H9 (cell line): ENCODE data around the gene SOX8. TPM values are rescaled to one million over a fixed set of nuclear protein-coding genes. Genes with fewer than 3 reads are reported as not detected.

Experiments
- DNase-seq: peaks from one replicate; pipeline ENCODE4 v3.0.0-alpha.2; 2017
- H2AFZ ChIP-seq: one replicate; pipeline ENCODE4 v1.6.1; 2013; ENCODE audit warnings: mild to moderate bottlenecking, low read length, control low read depth, moderate library complexity
- H2AK5ac ChIP-seq: 2 replicates; pipeline ENCODE4 v1.6.1; 2013; ENCODE audit warnings: low read length, control low read depth, mixed read lengths; ENCODE audit not compliant: insufficient read length
- H2BK120ac ChIP-seq: one replicate; pipeline ENCODE4 v1.6.1; 2013; ENCODE audit warnings: low read depth, mild to moderate bottlenecking, low read length, control low read depth, inconsistent platforms; ENCODE audit not compliant: poor library complexity, severe bottlenecking
- H2BK12ac ChIP-seq: 2 replicates; pipeline ENCODE4 v1.6.1; 2013; ENCODE audit warnings: low read length, control low read depth, mixed read lengths, low read depth; ENCODE audit not compliant: insufficient read length
- H2BK15ac ChIP-seq: 2 replicates; pipeline ENCODE4 v1.6.1; 2013; ENCODE audit warnings: low read depth, low read length, control low read depth
- H2BK20ac ChIP-seq: one replicate; pipeline ENCODE4 v1.6.1; 2013; ENCODE audit warnings: low read depth, mild to moderate bottlenecking, low read length, control low read depth, inconsistent platforms; ENCODE audit not compliant: poor library complexity, severe bottlenecking
- H2BK5ac ChIP-seq: 2 replicates; pipeline ENCODE4 v1.6.1; 2013; ENCODE audit warnings: low read length, control low read depth, mixed read lengths; ENCODE audit not compliant: insufficient read length
- H3K14ac ChIP-seq: 2 replicates; pipeline ENCODE4 v1.6.1; 2013; ENCODE audit warnings: low read length, control low read depth; ENCODE audit not compliant: insufficient read depth
- H3K18ac ChIP-seq: 2 replicates; pipeline ENCODE4 v1.6.1; 2013; ENCODE audit warnings: low read depth, mild to moderate bottlenecking, mixed read lengths, low read length, control low read depth; ENCODE audit not compliant: insufficient read length
- H3K23ac ChIP-seq: 2 replicates; pipeline ENCODE4 v1.6.1; 2013; ENCODE audit warnings: low read length, control low read depth, mixed read lengths, low read depth; ENCODE audit not compliant: insufficient read length
- H3K23me2 ChIP-seq: 2 replicates; pipeline ENCODE4 v1.6.1; 2013; ENCODE audit warnings: low read depth, mild to moderate bottlenecking, mixed read lengths, low read length, control low read depth; ENCODE audit not compliant: insufficient read length, poor library complexity, severe bottlenecking
- H3K27ac ChIP-seq: 2 replicates; pipeline ENCODE4 v1.5.1; 2013; ENCODE audit warnings: low read length, control low read depth, mixed read lengths, low read depth; ENCODE audit not compliant: insufficient read length
- H3K27me3 ChIP-seq: 2 replicates; pipeline ENCODE4 v1.6.1; 2013; ENCODE audit warnings: low read length, control low read depth, inconsistent platforms; ENCODE audit not compliant: insufficient read depth
- H3K4ac ChIP-seq: 2 replicates; pipeline ENCODE4 v1.6.1; 2013; ENCODE audit warnings: low read depth, mild to moderate bottlenecking, control low read depth, inconsistent platforms, low read length, moderate library complexity
- H3K4me1 ChIP-seq: 2 replicates; pipeline ENCODE4 v1.6.1; 2013; ENCODE audit warnings: low read length, control low read depth, inconsistent platforms; ENCODE audit not compliant: insufficient read depth
- H3K4me2 ChIP-seq: 2 replicates; pipeline ENCODE4 v1.6.1; 2013; ENCODE audit warnings: low read length, control low read depth, mixed read lengths; ENCODE audit not compliant: insufficient read length, insufficient read depth
- H3K56ac ChIP-seq: 2 replicates; pipeline ENCODE4 v1.6.1; 2013; ENCODE audit warnings: low read depth, mild to moderate bottlenecking, mixed read lengths, low read length, control low read depth; ENCODE audit not compliant: insufficient read length
- H3K79me1 ChIP-seq: 2 replicates; pipeline ENCODE4 v1.6.1; 2013; ENCODE audit warnings: low read depth, mild to moderate bottlenecking, moderate library complexity, low read length, control low read depth, inconsistent platforms; ENCODE audit not compliant: insufficient read depth, poor library complexity, severe bottlenecking
- H3K79me2 ChIP-seq: 2 replicates; pipeline ENCODE4 v1.6.1; 2013; ENCODE audit warnings: low read length, control low read depth, inconsistent platforms; ENCODE audit not compliant: insufficient read depth
- H3K9ac ChIP-seq: 2 replicates; pipeline ENCODE4 v1.6.1; 2013; ENCODE audit warnings: low read length, control low read depth, mixed read lengths; ENCODE audit not compliant: insufficient read length; ENCODE audit errors: extremely low read depth
- H3K9me3 ChIP-seq: one replicate; pipeline ENCODE4 v1.6.1; 2013; ENCODE audit warnings: low read depth, low read length, inconsistent platforms; ENCODE audit not compliant: control insufficient read depth
- H3T11ph ChIP-seq: one replicate; pipeline ENCODE4 v1.6.1; 2013; ENCODE audit warnings: mild to moderate bottlenecking, low read length, control low read depth, inconsistent platforms
- H4K20me1 ChIP-seq: one replicate; pipeline ENCODE4 v1.6.1; 2013; ENCODE audit not compliant: control insufficient read depth, insufficient read length, insufficient read depth
- H4K5ac ChIP-seq: 2 replicates; pipeline ENCODE4 v1.6.1; 2013; ENCODE audit warnings: low read depth, mild to moderate bottlenecking, mixed read lengths, low read length, control low read depth; ENCODE audit not compliant: insufficient read length
- H4K8ac ChIP-seq: replicated peaks from 2 replicates; pipeline ENCODE4 v1.6.1; 2013; ENCODE audit warnings: low read length, control low read depth, mixed read lengths, low read depth; ENCODE audit not compliant: insufficient read length
- H4K91ac ChIP-seq: 2 replicates; pipeline ENCODE4 v1.6.1; 2013; ENCODE audit warnings: low read depth, mild to moderate bottlenecking, moderate library complexity, mixed read lengths, low read length, control low read depth; ENCODE audit not compliant: insufficient read length
- H3K27ac Mint-ChIP-seq, 3 experiments: 2 replicates in 2 of 3; 3 replicates in 1 of 3; pipeline ENCODE4 v1.8.0; 2020 to 2021; ENCODE audit warnings: mixed read lengths in 3 of 3, mild to moderate bottlenecking in 1 of 3, moderate library complexity in 1 of 3
- H3K27me3 Mint-ChIP-seq: 2 replicates; pipeline ENCODE4 v1.8.0; 2021; ENCODE audit warnings: low read depth, mild to moderate bottlenecking, moderate library complexity, mixed read lengths
- H3K36me3 Mint-ChIP-seq, 3 experiments: 2 replicates in 2 of 3; 3 replicates in 1 of 3; pipeline ENCODE4 v1.8.0; 2020 to 2021; ENCODE audit warnings: low read depth in 3 of 3, mixed read lengths in 3 of 3; ENCODE audit not compliant: insufficient read depth in 1 of 3
- H3K4me1 Mint-ChIP-seq, 2 experiments: 2 replicates each; pipeline ENCODE4 v1.8.0; 2020; ENCODE audit warnings: mixed read lengths in 2 of 2
- H3K4me3 Mint-ChIP-seq, 2 experiments: 2 replicates in 1 of 2; 3 replicates in 1 of 2; pipeline ENCODE4 v1.8.0; 2020 to 2021; ENCODE audit warnings: mild to moderate bottlenecking in 2 of 2, mixed read lengths in 2 of 2, moderate library complexity in 1 of 2
- H3K9me3 Mint-ChIP-seq, 2 experiments: 2 replicates in 1 of 2; 3 replicates in 1 of 2; pipeline ENCODE4 v1.8.0; 2020; ENCODE audit warnings: mild to moderate bottlenecking in 2 of 2, mixed read lengths in 2 of 2, moderate library complexity in 1 of 2
- WGBS: extraction: QIAGEN DNeasy Blood & Tissue Kit; methylation state at CpG from one replicate; pipeline ENCODE4 v1.1.7; 2013; ENCODE audit warnings: missing lambda C conversion rate, low lambda C conversion rate, mixed read lengths; ENCODE audit not compliant: insufficient read length; ENCODE audit errors: extremely low coverage; 5-methylcytosine and 5-hydroxymethylcytosine counted together
- total RNA-seq: library from RNA; stranded (reverse); gene quantifications from 2 replicates; pipeline ENCODE4 v1.2.1, GENCODE V29; 2021
- TF ChIP-seq, protein P1 (sequence below): fragments of 200-600 bp; sonication (generic); conservative IDR thresholded peaks from 3 replicates; pipeline ENCODE4 v1.8.0; 2021; ENCODE audit warnings: antibody characterized with exemption, mild to moderate bottlenecking

The SOX8 gene
- total RNA-seq, 1 experiment from 2014 or later = 8.9 TPM

DNA sequence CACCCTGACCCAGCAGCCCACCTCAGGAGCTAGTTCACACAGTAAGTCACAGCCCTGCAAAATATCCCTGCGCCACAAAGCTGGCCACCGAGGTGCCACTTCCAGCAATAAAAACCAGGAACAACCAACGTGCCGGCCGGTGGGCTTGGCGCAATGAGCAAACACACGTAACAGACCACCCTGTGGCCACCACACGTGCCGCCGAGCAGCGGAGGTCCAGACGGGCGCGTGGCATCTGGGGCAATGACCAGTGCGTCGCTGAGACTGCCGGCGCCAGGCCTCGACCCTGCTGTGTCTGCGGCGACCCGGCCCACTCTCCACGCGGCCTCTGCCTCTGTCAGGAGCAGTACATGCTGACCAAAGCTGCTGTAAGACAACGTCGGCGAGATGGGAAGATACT is 42.3 kb upstream of the SOX8 start:
- H3T11ph ChIP-seq = no peak overlapping the region
- no peaks in the 10 kb centered on the region for H3K4me1 ChIP-seq
- no peak overlapping the region for H4K5ac ChIP-seq
- H3K56ac ChIP-seq = no peak overlapping the region
- Mint-ChIP-seq H3K27me3 (peaks cover 3% of the 10 kb centered on the region), H3K4me3 (no peak overlapping the region), H3K27ac (no peak overlapping the region), H3K4me1 (no peaks in the 10 kb centered on the region), H3K36me3 (peaks cover 12 to 23% (median 17%) of the 10 kb centered on the region in 3 experiments; a peak in 5 of 7 replicates), H3K9me3 (peaks cover 24 to 28% of the 10 kb centered on the region in 2 experiments)
- no peak overlapping the region for H3K23ac ChIP-seq
- H2BK20ac ChIP-seq = no peak overlapping the region
- H3K27ac ChIP-seq = no peak overlapping the region
- no peak overlapping the region for H4K91ac ChIP-seq
- H3K14ac ChIP-seq = no peak overlapping the region
- no peaks in the 10 kb centered on the region for H3K27me3 ChIP-seq
- no peaks in the 10 kb centered on the region for H3K79me2 ChIP-seq
- no peak overlapping the region for H3K4me2 ChIP-seq
- no peaks in the 10 kb centered on the region for H3K79me1 ChIP-seq
- H4K8ac ChIP-seq = no peak overlapping the region
- no peak overlapping the region for H3K4ac ChIP-seq
- H2AFZ ChIP-seq = no peak overlapping the region
- no peaks in the 10 kb centered on the region for H3K23me2 ChIP-seq
- H3K9me3 ChIP-seq = no peaks in the 10 kb centered on the region
- no peak overlapping the region for H3K9ac ChIP-seq
- H2BK5ac ChIP-seq = no peak overlapping the region
- no peak overlapping the region for H3K18ac ChIP-seq
- no peaks in the 10 kb centered on the region for H4K20me1 ChIP-seq
- no peak for DNase-seq
- no peak overlapping the region for H2BK12ac ChIP-seq
- no peak overlapping the region for H2BK120ac ChIP-seq
- no peak overlapping the region for H2BK15ac ChIP-seq
- no peak overlapping the region for H2AK5ac ChIP-seq
- no CpG with 5 or more reads among the region's 27 CpGs for WGBS
- TF ChIP-seq, protein P1, sequence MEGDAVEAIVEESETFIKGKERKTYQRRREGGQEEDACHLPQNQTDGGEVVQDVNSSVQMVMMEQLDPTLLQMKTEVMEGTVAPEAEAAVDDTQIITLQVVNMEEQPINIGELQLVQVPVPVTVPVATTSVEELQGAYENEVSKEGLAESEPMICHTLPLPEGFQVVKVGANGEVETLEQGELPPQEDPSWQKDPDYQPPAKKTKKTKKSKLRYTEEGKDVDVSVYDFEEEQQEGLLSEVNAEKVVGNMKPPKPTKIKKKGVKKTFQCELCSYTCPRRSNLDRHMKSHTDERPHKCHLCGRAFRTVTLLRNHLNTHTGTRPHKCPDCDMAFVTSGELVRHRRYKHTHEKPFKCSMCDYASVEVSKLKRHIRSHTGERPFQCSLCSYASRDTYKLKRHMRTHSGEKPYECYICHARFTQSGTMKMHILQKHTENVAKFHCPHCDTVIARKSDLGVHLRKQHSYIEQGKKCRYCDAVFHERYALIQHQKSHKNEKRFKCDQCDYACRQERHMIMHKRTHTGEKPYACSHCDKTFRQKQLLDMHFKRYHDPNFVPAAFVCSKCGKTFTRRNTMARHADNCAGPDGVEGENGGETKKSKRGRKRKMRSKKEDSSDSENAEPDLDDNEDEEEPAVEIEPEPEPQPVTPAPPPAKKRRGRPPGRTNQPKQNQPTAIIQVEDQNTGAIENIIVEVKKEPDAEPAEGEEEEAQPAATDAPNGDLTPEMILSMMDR = no peak
